GM21390 (cell line): Measurements from ENCODE around the gene MTO1.
"Not testable (repeated sequence)": the region's sequence is repeated elsewhere in the genome, so short reads cannot be mapped to it uniquely, and the experiment has no call there.

Experiments
- ATAC-seq: cut with Tn5 transposase; IDR thresholded peaks from one replicate; pipeline ENCODE4 v1.9.1; 2021; ENCODE audit not compliant: unreplicated experiment

The MTO1 gene

GRCh38 chr6:73461537-73462350 lies at the start of gene MTO1:
TSS of gene MTO1 (plus strand) at chr6:73461737. CDS start at chr6:73461855, 118 bp downstream.
- ATAC-seq = peak; percentile 94

GRCh38 chr6:73413102-73413501 lies 48.4 kb upstream of the MTO1 start:
- ATAC-seq = no peak

- no peak for ATAC-seq
Observed at GRCh38 chr6:73418081-73418741, 43.3 kb upstream of the MTO1 start.

- ATAC-seq = no peak
Observed at GRCh38 chr6:73421534-73421933, 40.0 kb upstream of the MTO1 start.

- no peak for ATAC-seq
Observed at GRCh38 chr6:73435236-73435635, 26.3 kb upstream of the MTO1 start.

- ATAC-seq = no peak
Observed at GRCh38 chr6:73443555-73443954, 18.0 kb upstream of the MTO1 start.

GRCh38 chr6:73451223-73452106 lies 10.1 kb upstream of the MTO1 start:
- ATAC-seq = peak; percentile 53

- ATAC-seq = peak; percentile 76
Observed at GRCh38 chr6:73452107-73452461, 9.5 kb upstream of the MTO1 start, which contains the start of gene CGAS. TSS of gene CGAS (minus strand) at chr6:73452297. CDS start at chr6:73452181, 116 bp downstream.

GRCh38 chr6:73455865-73456629 lies 5.5 kb upstream of the MTO1 start:
- no peak for ATAC-seq

GRCh38 chr6:73459474-73459873 lies 2.1 kb upstream of the MTO1 start:
- ATAC-seq = not testable (repeated sequence)

- no peak for ATAC-seq
Observed at GRCh38 chr6:73460056-73460455, 1.5 kb upstream of the MTO1 start.

GRCh38 chr6:73471686-73472290 lies 10.3 kb downstream of the MTO1 start:
- ATAC-seq = peak; percentile 95

GRCh38 chr6:73476723-73477122 lies 15.2 kb downstream of the MTO1 start:
- ATAC-seq = no peak

GRCh38 chr6:73477407-73477806 lies 15.9 kb downstream of the MTO1 start:
- no peak for ATAC-seq

GRCh38 chr6:73481969-73482368 lies 20.4 kb downstream of the MTO1 start:
- no peak for ATAC-seq

GRCh38 chr6:73484438-73484837 lies 22.9 kb downstream of the MTO1 start:
- no peak for ATAC-seq

GRCh38 chr6:73487473-73487872 lies 25.9 kb downstream of the MTO1 start:
- ATAC-seq = no peak

GRCh38 chr6:73491377-73491776 lies 29.8 kb downstream of the MTO1 start:
- no peak for ATAC-seq

GRCh38 chr6:73497915-73498314 lies 36.4 kb downstream of the MTO1 start:
- no peak for ATAC-seq
